ENCODE measurements around the gene FCHO2. TPM values are rescaled to one million over a fixed set of nuclear protein-coding genes. Genes with fewer than 3 reads are reported as not detected.

Gene FCHO2
- total and polyA plus RNA-seq, 10 of the 15 experiments (the other 5 are each of a cell fraction or from before 2014, with no cell fraction given) = 0.05 to 1.4 (median 0.18) TPM

DNA sequence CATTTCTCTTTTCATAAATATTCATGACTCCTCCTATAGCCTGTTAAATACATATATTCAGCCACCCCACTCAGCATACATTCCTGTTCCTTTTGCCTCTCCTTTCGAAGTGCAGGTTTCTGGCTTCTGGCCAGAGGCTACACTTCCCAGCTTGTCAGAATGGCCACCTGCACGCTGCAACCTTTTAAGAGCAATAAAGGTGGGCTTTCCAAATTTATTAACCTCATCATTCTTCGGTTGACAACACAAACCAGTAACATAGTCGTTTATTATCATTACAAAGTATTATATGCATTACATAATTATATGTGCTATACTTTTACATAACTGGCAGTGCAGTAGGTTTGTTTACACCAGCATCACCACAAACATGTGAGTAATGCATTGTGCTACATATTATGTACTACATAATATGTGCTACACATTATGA is 148.0 kb downstream of the FCHO2 start:
- H3K9ac ChIP-seq (ENCODE audit: control insufficient read depth, insufficient read depth, low read length) = no peak overlapping the region
- ATAC-seq = no peak
- in situ Hi-C loops (cut with MboI) = no loop called here
- no peak overlapping the region for H3K4me3 ChIP-seq
- no peaks in the 10 kb centered on the region for H3K79me2 ChIP-seq (ENCODE audit: control insufficient read depth, insufficient read depth, low read length)
- intact Hi-C loops (cut with micrococcal nuclease; ENCODE audit: unreplicated experiment) = no loop called here
- no peaks in the 10 kb centered on the region for H4K20me1 ChIP-seq (ENCODE audit: control insufficient read depth, insufficient read depth)
- H3K9me3 ChIP-seq (replicated peaks; ENCODE audit: control insufficient read depth, insufficient read depth, low read length) = no peaks in the 10 kb centered on the region
- H3K27me3 ChIP-seq (replicated peaks in 1 of 2; ENCODE audit: control insufficient read depth in 2 of 2, insufficient read depth in 2 of 2, low read length in 1 of 2) = no peaks in the 10 kb centered on the region
- no peaks in the 10 kb centered on the region for H3K4me1 ChIP-seq (ENCODE audit: control insufficient read depth, insufficient read depth, low read length)
- no peak overlapping the region for H3K27ac ChIP-seq (ENCODE audit: control insufficient read depth, insufficient read depth)
- H3K36me3 ChIP-seq (ENCODE audit: control insufficient read depth in 2 of 2, insufficient read depth in 2 of 2, low read length in 1 of 2) = no peaks in the 10 kb centered on the region
- ChIA-PET CTCF (no interaction called here), SMC1A (ENCODE audit: uncharacterized antibody, unreplicated experiment) (no interaction called here), POLR2A (no interaction called here), RAD21 (ENCODE audit: unreplicated experiment) (no interaction called here)
- no peak overlapping the region for H2AFZ ChIP-seq (ENCODE audit: control insufficient read depth, low read depth, low read length)
- H3K4me2 ChIP-seq (ENCODE audit: control insufficient read depth, insufficient read depth) = no peak overlapping the region
- no peak for FAIRE-seq
- no TSS peak for BruUV-seq (replicated peaks)
- 4% methylated on average over 4 of the region's 4 CpGs for WGBS (ENCODE audit: insufficient coverage, insufficient replicate concordance, low lambda C conversion rate, missing lambda C conversion rate)
- DNase-seq (ENCODE audit: low read depth, low spot score) = no peak
- no peak for TF ChIP-seq NR2F1 (conservative IDR thresholded peaks at IDR 0.05)
- TF ChIP-seq, protein P1, sequence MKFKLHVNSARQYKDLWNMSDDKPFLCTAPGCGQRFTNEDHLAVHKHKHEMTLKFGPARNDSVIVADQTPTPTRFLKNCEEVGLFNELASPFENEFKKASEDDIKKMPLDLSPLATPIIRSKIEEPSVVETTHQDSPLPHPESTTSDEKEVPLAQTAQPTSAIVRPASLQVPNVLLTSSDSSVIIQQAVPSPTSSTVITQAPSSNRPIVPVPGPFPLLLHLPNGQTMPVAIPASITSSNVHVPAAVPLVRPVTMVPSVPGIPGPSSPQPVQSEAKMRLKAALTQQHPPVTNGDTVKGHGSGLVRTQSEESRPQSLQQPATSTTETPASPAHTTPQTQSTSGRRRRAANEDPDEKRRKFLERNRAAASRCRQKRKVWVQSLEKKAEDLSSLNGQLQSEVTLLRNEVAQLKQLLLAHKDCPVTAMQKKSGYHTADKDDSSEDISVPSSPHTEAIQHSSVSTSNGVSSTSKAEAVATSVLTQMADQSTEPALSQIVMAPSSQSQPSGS (IDR thresholded peaks at IDR 0.05; ENCODE audit: low read length) = no peak
- no peak for TF ChIP-seq CEBPB (IDR thresholded peaks at IDR 0.05; ENCODE audit: borderline replicate concordance in 1 of 2, low read depth in 2 of 2, low read length in 2 of 2)
- TF ChIP-seq, protein P2, sequence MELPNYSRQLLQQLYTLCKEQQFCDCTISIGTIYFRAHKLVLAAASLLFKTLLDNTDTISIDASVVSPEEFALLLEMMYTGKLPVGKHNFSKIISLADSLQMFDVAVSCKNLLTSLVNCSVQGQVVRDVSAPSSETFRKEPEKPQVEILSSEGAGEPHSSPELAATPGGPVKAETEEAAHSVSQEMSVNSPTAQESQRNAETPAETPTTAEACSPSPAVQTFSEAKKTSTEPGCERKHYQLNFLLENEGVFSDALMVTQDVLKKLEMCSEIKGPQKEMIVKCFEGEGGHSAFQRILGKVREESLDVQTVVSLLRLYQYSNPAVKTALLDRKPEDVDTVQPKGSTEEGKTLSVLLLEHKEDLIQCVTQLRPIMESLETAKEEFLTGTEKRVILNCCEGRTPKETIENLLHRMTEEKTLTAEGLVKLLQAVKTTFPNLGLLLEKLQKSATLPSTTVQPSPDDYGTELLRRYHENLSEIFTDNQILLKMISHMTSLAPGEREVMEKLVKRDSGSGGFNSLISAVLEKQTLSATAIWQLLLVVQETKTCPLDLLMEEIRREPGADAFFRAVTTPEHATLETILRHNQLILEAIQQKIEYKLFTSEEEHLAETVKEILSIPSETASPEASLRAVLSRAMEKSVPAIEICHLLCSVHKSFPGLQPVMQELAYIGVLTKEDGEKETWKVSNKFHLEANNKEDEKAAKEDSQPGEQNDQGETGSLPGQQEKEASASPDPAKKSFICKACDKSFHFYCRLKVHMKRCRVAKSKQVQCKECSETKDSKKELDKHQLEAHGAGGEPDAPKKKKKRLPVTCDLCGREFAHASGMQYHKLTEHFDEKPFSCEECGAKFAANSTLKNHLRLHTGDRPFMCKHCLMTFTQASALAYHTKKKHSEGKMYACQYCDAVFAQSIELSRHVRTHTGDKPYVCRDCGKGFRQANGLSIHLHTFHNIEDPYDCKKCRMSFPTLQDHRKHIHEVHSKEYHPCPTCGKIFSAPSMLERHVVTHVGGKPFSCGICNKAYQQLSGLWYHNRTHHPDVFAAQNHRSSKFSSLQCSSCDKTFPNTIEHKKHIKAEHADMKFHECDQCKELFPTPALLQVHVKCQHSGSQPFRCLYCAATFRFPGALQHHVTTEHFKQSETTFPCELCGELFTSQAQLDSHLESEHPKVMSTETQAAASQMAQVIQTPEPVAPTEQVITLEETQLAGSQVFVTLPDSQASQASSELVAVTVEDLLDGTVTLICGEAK (IDR thresholded peaks at IDR 0.05; ENCODE audit: borderline replicate concordance) = no peak
- TF ChIP-seq, protein P3, sequence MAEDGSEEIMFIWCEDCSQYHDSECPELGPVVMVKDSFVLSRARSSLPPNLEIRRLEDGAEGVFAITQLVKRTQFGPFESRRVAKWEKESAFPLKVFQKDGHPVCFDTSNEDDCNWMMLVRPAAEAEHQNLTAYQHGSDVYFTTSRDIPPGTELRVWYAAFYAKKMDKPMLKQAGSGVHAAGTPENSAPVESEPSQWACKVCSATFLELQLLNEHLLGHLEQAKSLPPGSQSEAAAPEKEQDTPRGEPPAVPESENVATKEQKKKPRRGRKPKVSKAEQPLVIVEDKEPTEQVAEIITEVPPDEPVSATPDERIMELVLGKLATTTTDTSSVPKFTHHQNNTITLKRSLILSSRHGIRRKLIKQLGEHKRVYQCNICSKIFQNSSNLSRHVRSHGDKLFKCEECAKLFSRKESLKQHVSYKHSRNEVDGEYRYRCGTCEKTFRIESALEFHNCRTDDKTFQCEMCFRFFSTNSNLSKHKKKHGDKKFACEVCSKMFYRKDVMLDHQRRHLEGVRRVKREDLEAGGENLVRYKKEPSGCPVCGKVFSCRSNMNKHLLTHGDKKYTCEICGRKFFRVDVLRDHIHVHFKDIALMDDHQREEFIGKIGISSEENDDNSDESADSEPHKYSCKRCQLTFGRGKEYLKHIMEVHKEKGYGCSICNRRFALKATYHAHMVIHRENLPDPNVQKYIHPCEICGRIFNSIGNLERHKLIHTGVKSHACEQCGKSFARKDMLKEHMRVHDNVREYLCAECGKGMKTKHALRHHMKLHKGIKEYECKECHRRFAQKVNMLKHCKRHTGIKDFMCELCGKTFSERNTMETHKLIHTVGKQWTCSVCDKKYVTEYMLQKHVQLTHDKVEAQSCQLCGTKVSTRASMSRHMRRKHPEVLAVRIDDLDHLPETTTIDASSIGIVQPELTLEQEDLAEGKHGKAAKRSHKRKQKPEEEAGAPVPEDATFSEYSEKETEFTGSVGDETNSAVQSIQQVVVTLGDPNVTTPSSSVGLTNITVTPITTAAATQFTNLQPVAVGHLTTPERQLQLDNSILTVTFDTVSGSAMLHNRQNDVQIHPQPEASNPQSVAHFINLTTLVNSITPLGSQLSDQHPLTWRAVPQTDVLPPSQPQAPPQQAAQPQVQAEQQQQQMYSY (CRISPR knock-in tag; IDR thresholded peaks at IDR 0.05) = no peak
- TF ChIP-seq EZH2 (IDR thresholded peaks at IDR 0.05; ENCODE audit: borderline replicate concordance, control insufficient read depth, low read depth, low read length) = no peak
- TF ChIP-seq RFX5 (IDR thresholded peaks at IDR 0.05; ENCODE audit: low read depth, low read length) = no peak
- TF ChIP-seq, protein P4, sequence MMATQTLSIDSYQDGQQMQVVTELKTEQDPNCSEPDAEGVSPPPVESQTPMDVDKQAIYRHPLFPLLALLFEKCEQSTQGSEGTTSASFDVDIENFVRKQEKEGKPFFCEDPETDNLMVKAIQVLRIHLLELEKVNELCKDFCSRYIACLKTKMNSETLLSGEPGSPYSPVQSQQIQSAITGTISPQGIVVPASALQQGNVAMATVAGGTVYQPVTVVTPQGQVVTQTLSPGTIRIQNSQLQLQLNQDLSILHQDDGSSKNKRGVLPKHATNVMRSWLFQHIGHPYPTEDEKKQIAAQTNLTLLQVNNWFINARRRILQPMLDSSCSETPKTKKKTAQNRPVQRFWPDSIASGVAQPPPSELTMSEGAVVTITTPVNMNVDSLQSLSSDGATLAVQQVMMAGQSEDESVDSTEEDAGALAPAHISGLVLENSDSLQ (IDR thresholded peaks at IDR 0.05) = no peak
- TF ChIP-seq CBFB (IDR thresholded peaks at IDR 0.05; ENCODE audit: low read depth) = no peak
- no peak for TF ChIP-seq CBX5 (IDR thresholded peaks at IDR 0.05; ENCODE audit: low read depth)

Data from GM12878 (cell line).